Heart left ventricle (tissue), 16 donors: ENCODE results near the gene NUMA1. TPM values are rescaled to one million over a fixed set of nuclear protein-coding genes. Genes with fewer than 3 reads are reported as not detected.

Source experiments
- ATAC-seq, 4 donors: fragments of 200-7000 bp; cut with Tn5 transposase; one replicate each; pipeline ENCODE4 v1.9.1; 2020 to 2022; ENCODE audit warnings: moderate library complexity in 4 of 4, mild to moderate bottlenecking in 3 of 4, moderate number of reproducible peaks in 1 of 4
- DNase-seq, 5 donors: peaks; one replicate each; pipeline ENCODE4 v3.0.0-alpha.2; 2020
- H3K27ac ChIP-seq, 12 donors: fragments of 200-600 bp; sonication (generic) in 4 of 12; one replicate each; pipeline versions ENCODE4 v1.5.0 to v1.8.0; 2016 to 2022; ENCODE audit warnings: mild to moderate bottlenecking in 2 of 12
- H3K27me3 ChIP-seq, 9 donors: fragments of 200-600 bp; sonication (generic) in 2 of 9; one replicate each; pipeline versions ENCODE4 v1.5.1 to v1.8.0; 2016 to 2022; ENCODE audit warnings: mild to moderate bottlenecking in 3 of 9
- H3K36me3 ChIP-seq, 9 donors: fragments of 200-600 bp; sonication (generic) in 2 of 9; one replicate each; pipeline versions ENCODE4 v1.5.0 to v1.8.0; 2018 to 2022; ENCODE audit warnings: mild to moderate bottlenecking in 2 of 9
- H3K4me1 ChIP-seq, 12 donors: fragments of 200-600 bp; sonication (generic) in 4 of 12; one replicate each; pipeline versions ENCODE4 v1.5.0 to v1.8.0; 2016 to 2022; ENCODE audit warnings: mild to moderate bottlenecking in 3 of 12
- H3K4me3 ChIP-seq, 12 donors: fragments of 200-600 bp; sonication (generic) in 4 of 12; one replicate each; pipeline versions ENCODE4 v1.5.0 to v1.8.0; 2017 to 2022; ENCODE audit warnings: mild to moderate bottlenecking in 9 of 12, moderate library complexity in 4 of 12
- H3K9me3 ChIP-seq, 12 donors: fragments of 200-600 bp; sonication (generic) in 4 of 12; one replicate each; pipeline versions ENCODE4 v1.5.0 to v1.8.0; 2016 to 2022; ENCODE audit warnings: mild to moderate bottlenecking in 1 of 12
- POLR2A ChIP-seq, 2 donors: fragments of 450-650 bp; IDR thresholded peaks; one replicate each; pipeline ENCODE4 v1.6.1; 2017; ENCODE audit warnings: antibody characterized with exemption in 2 of 2, mild to moderate bottlenecking in 2 of 2, moderate library complexity in 2 of 2
- WGBS, 4 donors: extraction: QIAGEN DNeasy Blood & Tissue Kit in 2 of 4; methylation state at CpG; one replicate each; pipeline versions ENCODE4 v1.1.5 to v1.1.7; 2013 to 2018; 5-methylcytosine and 5-hydroxymethylcytosine counted together
- intact Hi-C, 10 donors: fragments of 100-400 bp; cut with DNase I; formaldehyde crosslinking; loops; one replicate each; pipeline versions ENCODE4 v1.11.1 to v1.14.2; 2022
- polyA plus RNA-seq, 2 donors: library from polyadenylated mRNA; stranded (reverse); fragments of 200-250 nt; gene quantifications; one replicate each; pipeline ENCODE4 v1.2.3, GENCODE V29; 2013
- total RNA-seq, 9 donors: library from RNA; depleted of rRNA in 2 of 9; stranded (reverse); fragments of >200 nt in 2 of 9; fragmentation: NEBNext Ultra II Directional in 3 of 9; extraction: Animal tissue kit (Norgen Biotek cat#: 25700) in 3 of 9; gene quantifications; one replicate each; pipeline versions ENCODE4 v1.1.0 to v1.2.4, GENCODE V29; 2016 to 2023
- TF ChIP-seq, protein P1 (sequence below), 12 donors: fragments of 200-600 bp; sonication (generic) in 4 of 12; IDR thresholded peaks; one replicate each; pipeline versions ENCODE4 v1.5.0 to v1.8.0; 2018 to 2022; ENCODE audit warnings: antibody characterized with exemption in 12 of 12, mild to moderate bottlenecking in 5 of 12
- donor health status: ischemic (EF 13 %, LVEDD 7.1; RV severe dilation, severe dysfunction).
- donor health status: healthy with polysubstance abuse.
- donor health status: DM: no; HTN: yes; CAD: no.
- donor health status: DM: no; HTN: no; CAD: no.
- donor health status: ischemic (EF 25% LVEDD 6.9; RV normal size, moderate dysfunction).
- donor health status: ischemic (EF 25% LVEDD 5.7; RV mildly dilated, moderate dysfunction).
- donor health status: healthy.
- donor health status: DM: yes; HTN: yes; CAD: no.
- donor health status: ischemic (EF 35%, LVEDD 5.7; RV mildly dilated, moderate dysfunction).
- donor health status: nonischemic (EF 11% LVEDD 7.7; RV severe dilation, severe dysfunction).
- donor health status: DM: yes; HTN: yes; CAD: no.
- donor health status: PGD.
- donor health status: ischemic (EF 29% LVEDD 5.4; RV normal size, mild dysfunction).
- donor health status: nonischemic (EF 23%, LVEDD 6.1; RV moderate dilation, normal function).

Gene NUMA1
- total and polyA plus RNA-seq, 11 donors: 62.7 to 193 (median 101) TPM

DNA sequence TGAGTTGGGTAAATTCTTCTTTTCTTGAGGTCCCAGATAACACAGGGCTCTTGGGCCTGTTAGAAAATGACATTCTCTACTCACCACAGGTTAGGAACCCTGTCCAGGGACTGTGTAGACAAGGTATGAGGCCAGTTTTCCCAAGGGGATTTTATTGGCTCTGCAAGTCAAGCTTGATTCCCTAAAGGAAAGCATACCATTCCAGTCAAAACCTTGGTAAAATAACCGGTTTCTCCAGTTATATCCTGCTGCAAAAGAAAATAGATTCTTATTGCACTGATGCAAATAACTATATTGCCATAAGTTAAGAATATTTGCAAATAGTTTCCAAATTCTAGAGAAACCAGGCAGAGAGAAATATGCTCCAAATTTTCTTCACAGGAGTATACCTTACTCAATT is 45.6 kb upstream of the NUMA1 start:
- Histone ChIP-seq H3K27ac (no peak overlapping the region), H3K27me3 (peaks cover 0 to 1% (median 0%) of the 10 kb centered on the region in 9 donors), H3K9me3 (peaks cover 0 to 5% (median 0%) of the 10 kb centered on the region in 12 donors), H3K36me3 (no peaks in the 10 kb centered on the region), H3K4me1 (no peaks in the 10 kb centered on the region), H3K4me3 (no peak overlapping the region)
- WGBS, 4 donors: 49 to 74% (median 62%) methylated on average over 1 of the region's 1 CpG
- DNase-seq (no peak), ATAC-seq (no peak)
- no peak for TF ChIP-seq POLR2A (IDR thresholded peaks at IDR 0.05)
- TF ChIP-seq, protein P1, sequence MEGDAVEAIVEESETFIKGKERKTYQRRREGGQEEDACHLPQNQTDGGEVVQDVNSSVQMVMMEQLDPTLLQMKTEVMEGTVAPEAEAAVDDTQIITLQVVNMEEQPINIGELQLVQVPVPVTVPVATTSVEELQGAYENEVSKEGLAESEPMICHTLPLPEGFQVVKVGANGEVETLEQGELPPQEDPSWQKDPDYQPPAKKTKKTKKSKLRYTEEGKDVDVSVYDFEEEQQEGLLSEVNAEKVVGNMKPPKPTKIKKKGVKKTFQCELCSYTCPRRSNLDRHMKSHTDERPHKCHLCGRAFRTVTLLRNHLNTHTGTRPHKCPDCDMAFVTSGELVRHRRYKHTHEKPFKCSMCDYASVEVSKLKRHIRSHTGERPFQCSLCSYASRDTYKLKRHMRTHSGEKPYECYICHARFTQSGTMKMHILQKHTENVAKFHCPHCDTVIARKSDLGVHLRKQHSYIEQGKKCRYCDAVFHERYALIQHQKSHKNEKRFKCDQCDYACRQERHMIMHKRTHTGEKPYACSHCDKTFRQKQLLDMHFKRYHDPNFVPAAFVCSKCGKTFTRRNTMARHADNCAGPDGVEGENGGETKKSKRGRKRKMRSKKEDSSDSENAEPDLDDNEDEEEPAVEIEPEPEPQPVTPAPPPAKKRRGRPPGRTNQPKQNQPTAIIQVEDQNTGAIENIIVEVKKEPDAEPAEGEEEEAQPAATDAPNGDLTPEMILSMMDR (IDR thresholded peaks at IDR 0.05): no peak
- intact Hi-C loops: no loop called here

DNA sequence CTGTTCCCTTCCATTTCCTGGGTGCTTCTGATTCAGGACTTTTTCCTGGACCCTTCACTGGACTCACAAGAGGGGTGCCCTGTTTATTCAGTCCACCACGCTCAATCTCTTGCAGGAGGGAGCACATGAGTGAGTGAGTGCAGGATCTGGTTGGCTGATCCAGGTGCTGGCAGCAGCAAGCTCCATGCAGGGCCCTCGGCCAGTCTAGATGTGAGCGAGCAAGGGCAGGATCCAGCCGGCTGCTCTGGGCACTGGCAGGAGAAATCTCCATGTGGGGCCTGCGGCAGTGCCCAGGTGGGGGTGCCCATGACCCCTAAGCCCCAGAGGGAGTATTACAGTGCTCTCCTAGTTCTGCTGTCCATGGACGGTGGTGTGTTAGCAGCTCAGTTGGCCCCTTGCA is 43.7 kb upstream of the NUMA1 start:
- no peaks in the 10 kb centered on the region for H3K4me1 ChIP-seq
- WGBS, 4 donors: 81 to 94% (median 93%) methylated on average over 2 to 6 of the region's 6 CpGs

DNA sequence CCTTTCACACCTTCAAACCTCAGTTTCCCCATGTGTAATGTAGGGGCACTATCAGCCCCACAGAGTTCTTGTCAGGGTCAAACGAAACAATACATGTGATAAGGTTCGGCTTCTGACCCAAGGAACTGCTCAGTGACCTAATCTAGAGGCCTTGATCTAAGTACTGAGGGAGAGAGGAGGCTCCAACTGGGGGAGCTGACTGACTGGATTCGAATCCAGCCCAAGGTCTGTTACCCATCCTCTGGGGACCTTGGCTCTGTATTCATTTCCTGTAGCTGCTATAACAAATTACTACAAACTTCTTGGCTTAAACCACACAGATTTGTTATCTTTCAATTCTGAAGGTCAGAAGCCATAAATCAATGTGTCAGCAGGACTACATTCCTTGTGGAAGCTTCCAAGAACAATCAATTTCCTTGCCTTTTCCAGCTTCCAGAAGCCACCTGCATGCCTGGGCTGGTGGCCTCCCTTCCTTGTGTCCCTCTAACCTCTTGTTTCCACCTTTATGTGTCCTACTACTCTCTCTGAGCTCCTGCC is 42.8 kb upstream of the NUMA1 start:
- no peak for DNase-seq
- peaks cover 0 to 3% (median 0%) of the 10 kb centered on the region in 9 donors for H3K27me3 ChIP-seq
- WGBS, 4 donors: 53 to 65% (median 55%) methylated on average over 3 of the region's 3 CpGs
- no peaks in the 10 kb centered on the region for H3K36me3 ChIP-seq
- no peak overlapping the region for H3K27ac ChIP-seq
- H3K9me3 ChIP-seq: peaks cover 0 to 3% (median 0%) of the 10 kb centered on the region in 12 donors
- no peak overlapping the region for H3K4me3 ChIP-seq
- no peaks in the 10 kb centered on the region for H3K4me1 ChIP-seq
- ATAC-seq: no peak
- intact Hi-C loops: no loop called here
- no peak for TF ChIP-seq POLR2A (IDR thresholded peaks at IDR 0.05)
- TF ChIP-seq, protein P1 (IDR thresholded peaks at IDR 0.05): no peak

More for the DNA sequence above, 43.7 kb upstream of the NUMA1 start:
- Histone ChIP-seq H3K9me3 (peaks cover 0 to 5% (median 0%) of the 10 kb centered on the region in 12 donors), H3K4me3 (no peak overlapping the region), H3K27ac (no peak overlapping the region), H3K36me3 (no peaks in the 10 kb centered on the region), H3K27me3 (peaks cover 0 to 3% (median 0%) of the 10 kb centered on the region in 9 donors)
- no peak for DNase-seq
- intact Hi-C loops: no loop called here
- no peak for TF ChIP-seq POLR2A (IDR thresholded peaks at IDR 0.05)
- TF ChIP-seq, protein P1 (IDR thresholded peaks at IDR 0.05): no peak
- no peak for ATAC-seq

DNA sequence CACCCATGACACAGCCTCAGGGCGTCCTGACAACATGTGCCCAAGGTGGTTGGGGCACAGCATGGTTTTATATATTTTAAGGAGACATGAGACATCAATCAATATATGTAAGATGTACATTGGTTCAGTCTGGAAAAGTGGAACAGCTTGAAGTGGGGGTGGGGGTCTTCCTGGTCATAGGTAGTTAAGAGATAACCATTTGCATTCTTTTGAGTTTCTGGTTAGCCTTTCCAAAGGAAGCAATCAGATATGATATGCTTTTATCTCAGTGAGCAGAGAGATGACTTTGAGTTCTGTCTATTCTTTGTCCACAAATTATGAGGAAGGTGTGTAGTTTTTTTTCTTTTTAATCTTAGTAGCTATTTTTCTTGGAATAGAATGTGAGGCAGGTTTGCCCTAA is 42.3 kb upstream of the NUMA1 start:
- Histone ChIP-seq H3K9me3 (no peaks in the 10 kb centered on the region), H3K27ac (no peak overlapping the region), H3K27me3 (peaks cover 0 to 7% (median 0%) of the 10 kb centered on the region in 9 donors), H3K4me1 (no peaks in the 10 kb centered on the region), H3K4me3 (no peak overlapping the region), H3K36me3 (no peaks in the 10 kb centered on the region)
- no peak for DNase-seq
- ATAC-seq: no peak
- WGBS, 4 donors: 78 to 86% (median 84%) methylated on average over 1 of the region's 1 CpG
- intact Hi-C loops: no loop called here
- TF ChIP-seq, protein P1 (IDR thresholded peaks at IDR 0.05): no peak
- no peak for TF ChIP-seq POLR2A (IDR thresholded peaks at IDR 0.05)
